Islet of Langerhans (tissue), 1 donor: ENCODE results near the gene NAPSA.
A peak's percentile ranks its signal among the peaks of the same experiment; 100 is the strongest.

Source experiments
- FAIRE-seq: peaks from one replicate; lab custom pipeline; 2011; peaks lifted over from hg19 to GRCh38; lab: Jason Lieb, UNC

Gene NAPSA

DNA sequence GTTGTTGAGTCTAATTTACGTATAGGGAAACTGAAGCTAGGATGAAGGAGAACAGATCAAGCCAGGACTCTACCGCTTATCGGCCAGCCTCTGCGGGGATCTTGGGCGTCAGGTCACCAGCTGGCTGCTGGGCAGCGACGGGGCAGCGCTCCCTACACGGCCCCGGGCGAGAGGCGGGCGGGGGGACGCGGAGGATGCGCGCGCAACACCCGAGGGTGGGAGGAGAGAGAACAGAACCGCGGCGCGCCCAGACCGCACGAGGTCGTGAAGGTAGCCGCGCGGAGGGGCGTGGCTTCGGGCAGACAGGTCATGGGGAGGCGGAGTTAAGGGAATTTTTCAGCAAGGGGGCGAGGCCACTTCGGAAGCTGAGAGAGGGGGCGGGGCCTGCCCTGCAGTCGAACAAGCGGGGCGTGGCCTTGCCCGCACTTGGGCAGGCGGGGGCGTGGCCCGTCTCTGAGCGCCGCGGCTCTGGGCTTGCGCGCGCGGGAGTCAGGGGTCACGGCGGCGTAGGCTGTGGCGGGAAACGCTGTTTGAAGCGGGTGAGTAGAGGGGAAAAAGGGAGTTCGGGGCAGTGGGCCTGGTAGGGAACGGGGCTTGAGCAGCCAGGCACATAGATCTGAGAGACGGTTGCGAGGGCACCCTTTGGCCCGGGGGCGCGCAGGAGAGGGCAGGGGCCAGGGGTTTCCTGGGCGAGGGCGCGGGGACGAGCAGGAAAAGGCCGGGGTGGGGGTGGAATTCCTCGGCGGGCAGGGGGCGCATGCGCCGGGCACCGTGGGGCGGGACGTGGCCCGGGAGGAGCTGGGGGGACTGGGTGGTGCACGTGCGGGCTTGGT, 18.6 kb upstream of the NAPSA start, which contains the start of gene POLD1:
TSS of gene POLD1 (plus strand) at position 496 of the 833 bp plus-strand sequence. CDS start 14,505 bp downstream, outside the sequence.
- FAIRE-seq: no peak

DNA sequence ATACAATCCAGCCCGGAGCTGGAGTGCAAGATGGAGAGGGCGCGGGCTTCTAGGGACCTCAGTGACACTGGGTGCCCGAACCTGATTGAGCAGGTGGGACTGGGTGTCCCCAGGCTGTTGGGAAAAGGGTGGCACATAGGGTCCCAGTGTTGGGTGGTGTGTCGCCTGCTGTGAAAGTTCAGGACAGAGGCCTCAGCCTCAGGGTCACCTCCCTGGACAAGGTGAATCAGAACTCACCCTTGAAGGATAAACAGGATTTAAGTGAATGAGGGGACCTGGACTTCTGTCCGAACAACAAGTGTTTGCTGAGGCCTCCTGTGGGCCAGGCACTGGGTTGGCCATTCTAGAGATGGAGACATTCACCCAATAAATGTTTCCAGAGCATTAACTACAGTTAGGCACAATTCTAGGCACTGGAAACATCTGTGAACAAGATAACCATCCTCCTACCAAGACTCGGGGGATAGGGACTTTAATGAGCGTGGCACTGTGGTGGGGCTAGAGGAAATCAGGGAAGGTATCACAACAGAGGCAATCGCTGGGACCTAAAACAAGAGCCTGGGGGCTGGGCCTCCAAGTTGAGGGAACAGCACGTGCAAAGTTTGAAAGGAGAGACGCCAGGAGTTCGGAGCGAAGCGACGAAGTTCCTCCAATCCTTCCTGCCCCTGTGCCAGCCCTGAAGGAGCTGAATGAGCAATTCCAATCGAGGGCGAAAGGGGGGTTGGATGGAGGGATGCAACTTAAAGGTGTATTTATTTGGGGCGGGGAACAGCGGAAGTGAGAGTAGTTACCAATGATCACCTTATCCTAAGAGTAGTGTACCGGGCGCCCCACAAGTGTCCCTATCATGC, 17.8 kb upstream of the NAPSA start:
- no peak for FAIRE-seq

DNA sequence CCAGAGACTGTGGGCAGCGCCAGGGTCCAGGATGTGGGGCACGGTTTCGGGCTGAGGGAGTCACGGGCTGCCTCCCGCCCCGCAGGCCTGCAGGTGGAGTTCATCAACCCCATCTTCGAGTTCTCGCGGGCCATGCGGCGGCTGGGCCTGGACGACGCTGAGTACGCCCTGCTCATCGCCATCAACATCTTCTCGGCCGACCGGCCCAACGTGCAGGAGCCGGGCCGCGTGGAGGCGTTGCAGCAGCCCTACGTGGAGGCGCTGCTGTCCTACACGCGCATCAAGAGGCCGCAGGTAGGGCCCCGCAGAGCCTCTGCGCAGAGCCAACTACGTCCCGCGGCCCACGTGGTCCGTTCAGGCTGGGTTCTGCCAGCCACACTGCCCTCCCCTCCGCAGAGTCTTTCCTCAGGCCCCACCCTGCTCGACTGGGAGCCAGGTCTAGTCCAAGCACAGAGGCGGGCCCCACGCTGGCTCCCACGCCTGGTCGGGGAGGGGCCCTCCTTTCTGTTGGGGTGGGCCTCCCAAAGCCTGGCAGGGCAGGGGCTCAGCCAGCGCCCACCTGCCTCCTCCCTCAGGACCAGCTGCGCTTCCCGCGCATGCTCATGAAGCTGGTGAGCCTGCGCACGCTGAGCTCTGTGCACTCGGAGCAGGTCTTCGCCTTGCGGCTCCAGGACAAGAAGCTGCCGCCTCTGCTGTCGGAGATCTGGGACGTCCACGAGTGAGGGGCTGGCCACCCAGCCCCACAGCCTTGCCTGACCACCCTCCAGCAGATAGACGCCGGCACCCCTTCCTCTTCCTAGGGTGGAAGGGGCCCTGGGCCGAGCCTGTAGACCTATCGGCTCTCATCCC, 16.7 kb upstream of the NAPSA start:
- FAIRE-seq: no peak

DNA sequence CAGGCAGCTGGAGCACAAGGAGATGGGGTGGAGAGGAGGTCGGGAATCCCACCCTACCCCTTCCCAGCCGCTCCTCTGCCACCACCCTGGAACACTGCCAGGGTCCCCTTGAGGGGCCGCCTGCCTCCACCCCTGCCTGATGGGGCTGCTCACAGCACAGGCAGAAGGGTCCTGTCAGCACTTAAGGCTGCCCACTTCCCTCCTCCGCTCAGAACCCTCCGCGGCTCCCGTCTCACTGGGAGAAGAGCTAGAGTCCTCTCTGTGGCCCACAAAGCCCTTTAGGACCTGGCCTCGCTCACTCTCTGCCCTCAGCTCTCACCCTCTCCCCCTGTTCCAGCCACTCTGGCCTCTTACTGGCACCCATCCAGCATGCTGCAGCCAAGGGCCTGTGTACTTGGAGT, 15.3 kb upstream of the NAPSA start:
- FAIRE-seq: no peak

DNA sequence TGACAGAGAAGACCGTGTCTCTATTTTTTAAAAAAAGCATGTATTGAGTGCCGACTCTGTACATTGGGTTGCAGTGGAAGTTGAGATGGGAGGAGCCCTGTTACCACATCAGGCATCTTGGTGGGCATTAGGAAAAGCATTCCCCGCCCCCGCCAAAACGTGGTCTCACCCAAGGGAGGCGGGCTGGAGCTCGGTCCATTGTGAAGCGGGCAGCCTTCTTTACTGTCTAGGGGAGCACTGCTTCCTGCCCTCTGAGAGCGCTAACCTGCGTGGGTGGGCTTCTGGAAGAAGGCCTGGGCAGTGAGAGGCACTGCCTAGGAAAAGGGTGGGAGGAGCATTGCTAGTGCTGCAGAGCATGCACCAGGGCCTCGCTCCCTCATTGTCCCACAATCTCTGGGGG, 14.7 kb upstream of the NAPSA start:
- FAIRE-seq: no peak

DNA sequence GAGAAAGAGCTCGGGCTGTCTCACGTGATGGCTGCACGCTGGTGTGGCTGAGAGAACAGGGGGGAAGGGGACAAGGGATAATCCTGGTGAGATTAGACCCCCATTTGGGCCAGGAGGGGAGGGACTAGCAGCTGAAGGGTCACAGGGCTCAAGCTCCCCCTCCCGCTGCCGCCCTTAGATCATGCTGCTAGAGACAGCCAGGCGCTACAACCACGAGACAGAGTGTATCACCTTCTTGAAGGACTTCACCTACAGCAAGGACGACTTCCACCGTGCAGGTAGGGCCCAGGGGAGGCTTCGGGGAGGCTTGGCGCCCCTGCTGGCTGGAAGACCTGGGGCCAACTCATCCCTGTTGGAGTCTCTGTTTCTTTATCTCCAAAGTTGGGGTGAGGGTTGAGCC, 14.2 kb upstream of the NAPSA start:
- FAIRE-seq: no peak

DNA sequence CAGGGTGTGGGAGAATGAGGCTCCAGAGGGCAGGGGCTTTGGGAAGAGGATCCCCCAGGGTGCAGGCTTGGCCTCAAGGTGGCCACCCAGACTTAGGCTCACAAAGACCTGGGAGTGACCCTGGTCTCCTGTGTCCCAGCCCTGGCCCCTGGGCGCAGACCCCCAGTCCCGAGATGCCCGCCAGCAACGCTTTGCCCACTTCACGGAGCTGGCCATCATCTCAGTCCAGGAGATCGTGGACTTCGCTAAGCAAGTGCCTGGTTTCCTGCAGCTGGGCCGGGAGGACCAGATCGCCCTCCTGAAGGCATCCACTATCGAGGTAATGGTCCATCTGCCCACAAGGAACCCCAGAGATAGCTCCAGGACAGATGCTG, 13.4 kb upstream of the NAPSA start:
- FAIRE-seq: no peak

DNA sequence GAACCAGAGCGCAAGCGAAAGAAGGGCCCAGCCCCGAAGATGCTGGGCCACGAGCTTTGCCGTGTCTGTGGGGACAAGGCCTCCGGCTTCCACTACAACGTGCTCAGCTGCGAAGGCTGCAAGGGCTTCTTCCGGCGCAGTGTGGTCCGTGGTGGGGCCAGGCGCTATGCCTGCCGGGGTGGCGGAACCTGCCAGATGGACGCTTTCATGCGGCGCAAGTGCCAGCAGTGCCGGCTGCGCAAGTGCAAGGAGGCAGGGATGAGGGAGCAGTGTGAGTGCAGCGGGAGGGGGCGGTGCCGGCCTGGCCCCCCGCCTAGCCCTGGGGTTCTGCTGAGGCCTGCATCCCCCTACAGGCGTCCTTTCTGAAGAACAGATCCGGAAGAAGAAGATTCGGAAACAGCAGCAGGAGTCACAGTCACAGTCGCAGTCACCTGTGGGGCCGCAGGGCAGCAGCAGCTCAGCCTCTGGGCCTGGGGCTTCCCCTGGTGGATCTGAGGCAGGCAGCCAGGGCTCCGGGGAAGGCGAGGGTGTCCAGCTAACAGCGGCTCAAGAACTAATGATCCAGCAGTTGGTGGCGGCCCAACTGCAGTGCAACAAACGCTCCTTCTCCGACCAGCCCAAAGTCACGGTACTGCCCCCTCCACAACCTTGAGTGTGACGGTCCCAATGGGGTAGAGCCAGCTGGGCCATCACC, 12.9 kb upstream of the NAPSA start:
- no peak for FAIRE-seq

DNA sequence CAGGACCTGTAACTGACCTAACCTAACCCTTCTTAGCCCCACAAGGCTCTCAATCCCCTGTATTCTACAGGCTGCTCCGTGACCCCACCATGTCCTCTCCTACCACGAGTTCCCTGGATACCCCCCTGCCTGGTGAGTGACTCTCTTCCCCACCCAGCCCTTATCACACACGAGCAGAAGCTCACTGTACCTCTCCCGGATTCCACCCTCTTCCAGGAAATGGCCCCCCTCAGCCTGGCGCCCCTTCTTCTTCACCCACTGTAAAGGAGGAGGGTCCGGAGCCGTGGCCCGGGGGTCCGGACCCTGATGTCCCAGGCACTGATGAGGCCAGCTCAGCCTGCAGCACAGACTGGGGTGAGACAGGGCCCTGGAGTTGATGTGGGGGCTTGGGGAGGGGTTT, 12.1 kb upstream of the NAPSA start:
- FAIRE-seq: no peak

DNA sequence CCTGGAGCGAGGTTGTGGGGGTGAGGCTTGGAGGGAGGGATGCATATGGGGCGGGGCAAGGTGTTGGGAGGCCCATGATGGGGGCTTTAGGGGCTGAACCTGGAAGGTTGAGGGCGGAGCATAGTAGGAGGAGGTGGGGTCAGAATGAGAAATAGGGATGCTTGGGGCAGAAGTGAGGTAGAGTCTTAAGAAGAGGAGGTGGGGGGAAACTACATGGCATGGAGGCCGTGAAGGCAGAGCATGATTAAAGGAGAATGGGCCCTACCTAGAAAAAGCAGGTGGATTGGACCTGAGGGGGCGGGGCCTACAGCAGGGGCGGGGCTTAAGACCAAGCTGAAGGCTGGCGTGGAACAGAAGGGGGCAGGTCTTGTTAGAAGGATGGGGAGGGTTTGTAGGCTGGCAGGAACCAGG, 11.6 kb upstream of the NAPSA start:
- FAIRE-seq: no peak

DNA sequence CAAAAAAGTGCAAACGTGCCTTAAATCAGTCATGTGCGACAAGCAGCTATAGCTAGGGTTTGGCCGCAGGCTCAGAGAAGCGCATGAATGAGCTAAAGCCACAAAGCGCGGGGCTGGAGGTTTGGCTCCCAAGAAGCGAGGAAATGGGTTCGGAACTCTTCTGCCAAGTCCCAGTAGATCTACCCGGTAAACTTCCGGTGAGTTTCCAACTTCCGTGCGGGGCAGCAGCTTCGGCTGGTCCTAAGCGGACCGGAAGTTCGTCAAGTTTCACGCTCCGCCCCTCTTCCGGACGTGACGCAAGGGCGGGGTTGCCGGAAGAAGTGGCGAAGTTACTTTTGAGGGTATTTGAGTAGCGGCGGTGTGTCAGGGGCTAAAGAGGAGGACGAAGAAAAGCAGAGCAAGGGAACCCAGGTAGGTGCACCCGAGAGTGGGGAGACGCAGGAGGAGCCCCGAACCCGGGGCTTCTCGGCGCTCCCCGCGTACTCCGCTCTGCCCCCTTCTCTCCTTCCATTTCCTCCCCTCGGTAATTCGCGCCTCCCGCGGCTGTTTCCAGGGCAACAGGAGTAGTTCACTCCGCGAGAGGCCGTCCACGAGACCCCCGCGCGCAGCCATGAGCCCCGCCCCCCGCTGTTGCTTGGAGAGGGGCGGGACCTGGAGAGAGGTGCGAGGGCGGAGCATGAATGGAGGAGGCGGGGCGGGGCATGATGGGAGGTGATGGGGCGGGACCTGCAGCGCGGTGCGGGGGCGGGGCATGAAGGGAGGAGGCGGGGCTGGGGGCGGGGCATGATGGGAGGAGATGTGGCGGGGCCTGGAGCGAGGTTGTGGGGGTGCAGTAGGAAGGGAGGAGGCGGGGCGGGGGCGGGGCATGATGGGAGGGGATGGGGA, 11.0 kb upstream of the NAPSA start, which contains the start of gene NR1H2:
TSS of gene NR1H2 (plus strand) at position 292 of the 885 bp plus-strand sequence. CDS start 1,149 bp downstream, outside the sequence.
- peak; percentile 79 for FAIRE-seq

DNA sequence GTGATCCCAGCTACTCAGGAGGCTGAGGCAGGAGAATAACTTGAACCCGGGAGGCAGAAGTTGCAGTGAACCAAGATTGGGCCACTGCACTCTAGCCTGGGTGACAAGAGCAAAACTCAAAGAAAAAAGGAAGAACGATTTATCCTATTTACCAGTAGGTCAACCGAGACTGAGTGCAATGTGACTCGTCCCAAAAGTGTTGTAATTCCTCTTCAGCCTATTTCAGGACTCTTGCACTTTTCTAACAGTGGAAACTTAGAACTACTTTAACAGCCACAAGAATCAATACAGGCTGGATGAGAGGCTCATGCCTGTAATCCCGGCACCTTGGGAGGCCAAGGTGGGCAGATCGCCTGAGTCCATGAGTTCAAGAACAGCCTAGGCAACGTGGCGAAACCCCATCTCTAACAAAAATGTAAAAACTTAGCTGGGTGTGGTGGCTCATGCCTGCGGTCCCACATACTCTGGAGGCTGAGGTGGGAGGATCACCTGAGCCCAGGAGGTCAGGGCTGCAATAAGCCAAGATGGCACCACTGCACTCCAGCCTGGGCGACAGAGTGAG, 6.6 kb upstream of the NAPSA start:
- no peak for FAIRE-seq

DNA sequence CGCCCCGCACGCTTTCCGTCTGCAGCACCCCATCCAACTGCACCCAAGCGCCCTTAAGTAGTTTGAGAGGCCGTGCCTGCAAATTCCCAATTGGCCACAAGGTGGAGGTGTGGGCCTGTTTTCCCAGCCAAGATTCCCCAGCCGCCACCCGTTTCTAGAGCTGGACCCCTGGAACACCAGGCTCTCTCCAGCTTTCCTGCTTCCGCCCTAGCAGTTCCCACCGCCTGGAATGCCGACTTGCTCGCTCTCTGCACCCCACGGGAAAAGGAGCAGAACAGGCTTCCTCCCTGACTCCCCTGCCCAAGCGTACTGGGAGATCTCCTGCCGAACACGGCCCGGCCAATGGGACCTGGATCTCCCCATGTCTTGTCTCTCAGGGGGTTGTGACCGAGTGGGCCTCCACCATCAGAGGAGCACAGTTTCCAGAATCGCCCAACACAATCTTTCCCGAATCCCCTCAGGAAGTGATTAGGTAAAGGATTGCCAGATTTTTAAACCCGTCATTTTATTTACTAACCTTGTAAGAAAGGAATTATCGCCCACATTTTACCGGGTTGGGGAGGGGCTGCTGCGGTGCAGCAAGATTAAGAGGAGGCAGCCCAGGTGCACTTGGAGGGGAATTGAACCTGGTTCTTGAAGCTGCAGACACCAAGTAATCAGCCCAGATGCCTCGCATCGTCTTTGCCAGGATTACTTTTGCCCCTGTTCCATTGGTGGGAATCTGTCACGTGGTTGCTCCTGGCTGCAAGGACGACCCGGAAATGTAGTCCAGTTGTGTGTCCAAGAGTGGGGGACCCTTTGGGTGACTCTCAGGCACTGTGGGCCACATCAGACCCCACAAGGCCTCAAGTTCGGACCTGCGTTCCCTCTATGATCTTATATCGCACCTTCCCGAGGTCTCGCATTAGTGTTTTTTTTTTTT, 3.5 kb upstream of the NAPSA start:
- peak; percentile 89 for FAIRE-seq

DNA sequence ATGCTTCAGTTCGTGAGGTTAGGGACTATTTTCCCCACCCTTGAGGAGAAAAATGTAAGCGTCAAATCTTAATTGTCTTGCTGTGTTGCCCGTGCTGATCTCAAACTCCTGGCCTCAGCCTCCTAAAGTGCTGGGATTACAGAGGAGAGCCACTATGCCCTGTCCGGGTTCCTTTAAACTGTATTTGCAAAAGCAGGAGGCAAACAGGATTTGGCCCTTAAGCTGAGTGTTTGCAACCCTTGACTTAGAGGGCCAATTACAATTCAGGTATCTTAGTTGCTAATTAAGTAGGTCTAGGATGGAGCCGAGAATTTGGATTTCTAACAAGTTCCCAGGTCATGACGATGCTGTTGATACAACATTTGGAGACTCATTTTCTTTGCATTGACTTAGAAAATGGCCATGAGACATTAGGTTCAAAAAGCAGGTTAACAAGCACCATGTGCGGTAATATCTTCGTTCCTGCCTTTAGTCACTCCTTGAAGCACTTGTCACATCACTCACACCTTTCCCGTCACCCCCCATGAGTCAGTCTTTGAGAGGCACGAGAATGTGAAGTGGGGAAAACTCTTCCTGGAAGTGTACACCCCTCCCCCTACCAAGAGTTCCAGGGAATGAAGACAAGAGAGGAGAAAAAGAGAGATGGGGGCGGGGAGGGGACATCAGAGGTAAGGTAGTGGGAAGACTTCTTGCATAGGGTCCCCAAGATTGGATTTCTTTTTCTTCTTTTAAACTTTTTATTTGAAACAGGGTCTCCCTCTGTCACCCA, 2.6 kb downstream of the NAPSA start:
- FAIRE-seq: no peak

DNA sequence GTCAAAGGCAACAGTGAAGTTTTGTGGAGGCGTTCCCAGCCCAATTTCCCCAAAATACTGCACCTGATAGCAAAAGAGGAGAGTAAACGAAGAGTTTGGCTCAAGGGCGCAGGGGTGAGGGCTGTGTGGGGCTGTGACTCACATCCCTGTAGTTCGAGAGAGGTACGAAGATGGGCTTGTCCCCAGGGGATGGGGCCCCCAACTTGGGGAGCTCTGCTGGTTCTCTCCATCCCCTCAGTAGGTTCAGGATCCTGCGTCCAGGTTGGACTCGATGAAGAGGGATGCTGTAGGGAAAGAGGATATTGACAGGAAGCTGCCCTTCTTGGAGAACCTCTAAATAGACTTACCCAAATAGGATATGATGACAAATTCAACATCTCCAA, 3.4 kb downstream of the NAPSA start:
- FAIRE-seq: no peak

DNA sequence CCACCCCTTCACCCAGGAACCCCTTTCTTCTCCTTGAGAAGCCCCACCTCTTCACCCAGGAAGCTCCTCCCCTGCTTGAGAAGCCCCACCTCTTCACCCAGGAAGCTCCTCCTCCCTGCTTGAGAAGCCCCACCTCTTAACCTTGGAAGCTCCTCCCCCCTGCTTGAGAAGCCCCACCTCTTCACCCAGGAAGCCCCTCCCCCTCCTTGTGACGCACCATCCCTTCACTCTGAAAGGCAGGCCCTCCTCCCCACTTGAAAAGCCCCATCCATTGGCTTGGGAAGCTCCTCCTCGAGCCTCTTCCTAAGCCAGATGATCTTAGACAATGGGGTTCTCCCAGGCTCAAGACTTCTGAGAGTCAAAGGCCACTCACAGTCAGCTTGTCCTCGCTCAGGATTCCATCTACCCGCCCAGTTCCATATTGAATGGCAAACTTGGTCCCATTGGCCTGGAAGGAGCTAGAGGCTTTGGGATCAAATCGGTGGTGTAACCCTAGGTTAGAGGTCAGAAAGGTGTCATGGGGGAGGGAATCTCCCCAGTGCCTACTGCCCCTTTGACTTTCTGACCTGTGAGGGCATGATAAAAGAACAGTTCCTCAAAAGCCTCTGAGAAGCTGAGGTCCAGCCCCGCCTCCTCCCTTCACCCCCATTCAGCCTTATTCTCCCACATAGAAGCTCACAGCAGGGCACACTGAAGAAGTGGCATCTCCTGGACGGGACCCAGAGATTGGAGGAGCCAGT, 4.0 kb downstream of the NAPSA start:
- FAIRE-seq: no peak

DNA sequence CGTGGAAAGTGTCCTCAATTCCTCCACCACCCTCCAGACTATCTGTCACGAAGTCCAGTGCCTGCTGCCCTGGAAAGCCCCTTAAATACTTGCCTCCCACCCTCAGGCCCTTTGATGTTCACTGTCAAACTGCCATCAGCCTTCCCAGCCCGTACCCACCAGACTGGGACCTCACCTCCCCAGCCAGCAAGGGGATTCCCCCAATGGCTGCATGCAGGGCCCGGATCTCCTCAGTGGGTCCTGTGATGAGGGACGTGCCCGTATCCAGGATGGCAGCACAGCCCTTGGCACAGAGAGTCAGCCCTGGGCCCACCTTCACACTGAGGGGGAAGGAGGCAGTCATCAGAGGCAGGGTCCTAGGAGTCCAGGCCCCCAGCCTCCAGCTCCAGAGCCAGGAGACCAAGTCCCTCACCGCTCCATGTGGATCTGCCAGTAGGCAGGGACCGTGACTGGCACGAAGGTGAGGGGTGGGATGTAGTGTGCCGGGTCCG, 6.1 kb downstream of the NAPSA start:
- no peak for FAIRE-seq
